Endodermal cell (in vitro differentiated cells): ENCODE measurements around the gene ZSCAN10. TPM values are rescaled to one million over a fixed set of nuclear protein-coding genes. Genes with fewer than 3 reads are reported as not detected.
"Not testable (repeated sequence)": the region's sequence is repeated elsewhere in the genome, so short reads cannot be mapped to it uniquely, and the experiment has no call there.

Experiments used
- DNase-seq: peaks from one replicate; pipeline ENCODE4 v3.0.0-alpha.2; 2017
- H3K27ac ChIP-seq: 2 replicates; pipeline ENCODE4 v1.5.1; 2013; ENCODE audit warnings: mild to moderate bottlenecking, low read depth, low read length, moderate library complexity
- H3K27me3 ChIP-seq: 2 replicates; pipeline ENCODE4 v1.6.1; 2013; ENCODE audit warnings: mild to moderate bottlenecking, low read length, moderate library complexity; ENCODE audit not compliant: insufficient read depth, control insufficient read depth, poor library complexity, severe bottlenecking
- H3K36me3 ChIP-seq: 2 replicates; pipeline ENCODE4 v1.7.0; 2013; ENCODE audit warnings: mild to moderate bottlenecking, low read length, moderate library complexity; ENCODE audit not compliant: control insufficient read depth, insufficient read depth
- H3K4me1 ChIP-seq: one replicate; pipeline ENCODE4 v1.7.0; 2013; ENCODE audit warnings: low read length; ENCODE audit not compliant: control insufficient read depth, insufficient read depth
- H3K4me3 ChIP-seq: 2 replicates; pipeline ENCODE4 v1.5.1; 2013; ENCODE audit warnings: mild to moderate bottlenecking, low read length, moderate library complexity
- H3K9ac ChIP-seq: 2 replicates; pipeline ENCODE4 v1.6.1; 2013; ENCODE audit warnings: mild to moderate bottlenecking, low read length, moderate library complexity; ENCODE audit not compliant: poor library complexity, severe bottlenecking; ENCODE audit errors: extremely low read depth
- H3K9me3 ChIP-seq: 2 replicates; pipeline ENCODE4 v1.6.1; 2013; ENCODE audit warnings: mild to moderate bottlenecking, low read length, moderate library complexity; ENCODE audit not compliant: control insufficient read depth
- H3K27ac Mint-ChIP-seq: 2 replicates; pipeline ENCODE4 v1.8.0; 2020; ENCODE audit warnings: mixed read lengths
- H3K27me3 Mint-ChIP-seq: 2 replicates; pipeline ENCODE4 v1.8.0; 2021; ENCODE audit warnings: mild to moderate bottlenecking, mixed read lengths; ENCODE audit not compliant: insufficient read depth
- H3K36me3 Mint-ChIP-seq: 2 replicates; pipeline ENCODE4 v1.8.0; 2020; ENCODE audit warnings: low read depth, mixed read lengths
- H3K4me1 Mint-ChIP-seq: 2 replicates; pipeline ENCODE4 v1.8.0; 2020; ENCODE audit warnings: mixed read lengths
- H3K4me3 Mint-ChIP-seq: 2 replicates; pipeline ENCODE4 v1.8.0; 2020; ENCODE audit warnings: mild to moderate bottlenecking, moderate library complexity, mixed read lengths
- H3K9me3 Mint-ChIP-seq: 2 replicates; pipeline ENCODE4 v1.8.0; 2020; ENCODE audit warnings: mild to moderate bottlenecking, mixed read lengths
- WGBS, 2 experiments: methylation state at CpG; one replicate each; pipeline versions ENCODE4 v1.1.5 to v1.1.7; 2013; ENCODE audit warnings: missing lambda C conversion rate in 2 of 2, mixed read lengths in 1 of 2; ENCODE audit not compliant: insufficient coverage in 1 of 2, insufficient read length in 1 of 2; 5-methylcytosine and 5-hydroxymethylcytosine counted together
- total RNA-seq, 2 donors: library from RNA; stranded (reverse); fragmentation: NEBNext Ultra II Directional in 1 of 2; extraction: Animal tissue kit (Norgen Biotek cat#: 25700) in 1 of 2; gene quantifications; 2 replicates in 1 of 2; 3 replicates in 1 of 2; pipeline ENCODE4 v1.2.1, GENCODE V29; 2021
- TF ChIP-seq, protein P1 (sequence below): fragments of 200-600 bp; sonication (generic); conservative IDR thresholded peaks from 2 replicates; pipeline ENCODE4 v1.5.0; 2021; ENCODE audit warnings: antibody characterized with exemption, mild to moderate bottlenecking

ZSCAN10 gene
- total RNA-seq, 2 donors from 2014 or later, result 36.6 to 70.0 TPM

DNA sequence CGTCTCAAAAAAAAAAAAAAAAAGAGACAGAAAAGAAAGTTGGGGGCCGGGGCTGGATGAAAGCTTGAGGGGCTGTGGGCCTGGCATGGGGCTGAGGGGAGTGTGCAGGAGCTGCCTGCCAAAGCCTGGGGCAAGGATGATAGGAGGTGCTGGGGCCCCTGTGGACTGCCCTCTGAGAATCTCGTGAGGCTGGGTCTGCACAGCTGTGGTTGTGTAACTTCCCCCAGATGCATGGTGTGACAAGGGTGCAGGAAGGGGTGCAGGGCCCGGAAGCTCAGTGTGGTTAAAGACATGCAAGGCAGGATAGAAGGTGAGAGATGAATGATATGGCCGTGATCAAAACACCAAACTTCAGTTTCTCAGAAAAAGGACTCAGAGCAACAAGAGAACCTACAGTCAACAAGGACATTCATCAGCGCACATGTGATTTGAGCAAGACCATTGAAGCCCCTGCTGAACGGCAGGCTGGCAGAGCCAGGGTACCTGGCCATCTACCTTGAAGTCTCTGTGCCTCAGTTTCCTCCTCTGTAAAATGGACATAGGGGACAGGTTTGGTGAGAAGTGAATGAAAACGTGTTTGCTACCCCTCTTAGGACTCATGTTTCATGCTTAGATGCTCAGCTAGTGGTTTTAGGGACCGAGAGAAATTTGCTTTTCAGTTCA is 24.1 kb downstream of the ZSCAN10 start:
- Histone ChIP-seq H3K9me3 (no peaks in the 10 kb centered on the region), H3K9ac (no peak overlapping the region), H3K27me3 (no peaks in the 10 kb centered on the region), H3K4me1 (no peaks in the 10 kb centered on the region), H3K36me3 (no peaks in the 10 kb centered on the region), H3K4me3 (no peak overlapping the region), H3K27ac (no peak overlapping the region)
- no peak for DNase-seq
- WGBS, 2 experiments, result 78 to 85% methylated on average over 5 to 9 of the region's 9 CpGs
- Mint-ChIP-seq H3K27me3 (no peaks in the 10 kb centered on the region), H3K4me3 (no peak overlapping the region), H3K4me1 (peaks cover 14% of the 10 kb centered on the region), H3K27ac (no peak overlapping the region), H3K9me3 (no peaks in the 10 kb centered on the region), H3K36me3 (no peaks in the 10 kb centered on the region)
- TF ChIP-seq, protein P1, sequence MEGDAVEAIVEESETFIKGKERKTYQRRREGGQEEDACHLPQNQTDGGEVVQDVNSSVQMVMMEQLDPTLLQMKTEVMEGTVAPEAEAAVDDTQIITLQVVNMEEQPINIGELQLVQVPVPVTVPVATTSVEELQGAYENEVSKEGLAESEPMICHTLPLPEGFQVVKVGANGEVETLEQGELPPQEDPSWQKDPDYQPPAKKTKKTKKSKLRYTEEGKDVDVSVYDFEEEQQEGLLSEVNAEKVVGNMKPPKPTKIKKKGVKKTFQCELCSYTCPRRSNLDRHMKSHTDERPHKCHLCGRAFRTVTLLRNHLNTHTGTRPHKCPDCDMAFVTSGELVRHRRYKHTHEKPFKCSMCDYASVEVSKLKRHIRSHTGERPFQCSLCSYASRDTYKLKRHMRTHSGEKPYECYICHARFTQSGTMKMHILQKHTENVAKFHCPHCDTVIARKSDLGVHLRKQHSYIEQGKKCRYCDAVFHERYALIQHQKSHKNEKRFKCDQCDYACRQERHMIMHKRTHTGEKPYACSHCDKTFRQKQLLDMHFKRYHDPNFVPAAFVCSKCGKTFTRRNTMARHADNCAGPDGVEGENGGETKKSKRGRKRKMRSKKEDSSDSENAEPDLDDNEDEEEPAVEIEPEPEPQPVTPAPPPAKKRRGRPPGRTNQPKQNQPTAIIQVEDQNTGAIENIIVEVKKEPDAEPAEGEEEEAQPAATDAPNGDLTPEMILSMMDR, result no peak

DNA sequence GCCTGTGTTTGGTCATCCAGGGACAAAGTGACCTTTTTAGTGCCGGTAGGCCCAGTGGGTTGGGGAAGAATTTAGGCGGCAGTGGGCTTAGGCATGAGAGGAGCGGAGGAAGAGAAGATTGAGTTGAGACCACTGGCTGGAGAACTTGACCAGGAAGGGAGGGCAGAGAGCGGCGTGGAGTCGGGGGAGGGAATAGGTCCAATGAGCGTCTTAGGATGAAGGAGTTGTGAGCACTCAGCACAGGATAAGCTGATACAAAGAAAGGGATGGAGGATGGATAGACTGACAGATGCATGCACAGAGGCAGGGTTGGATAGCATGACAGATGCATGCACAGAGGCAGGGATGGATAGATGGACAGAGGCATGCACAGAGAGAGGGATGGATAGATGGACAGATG is 25.6 kb downstream of the ZSCAN10 start:
- Histone ChIP-seq H3K4me3 (no peak overlapping the region), H3K9ac (no peak overlapping the region), H3K27me3 (no peaks in the 10 kb centered on the region), H3K36me3 (no peaks in the 10 kb centered on the region), H3K9me3 (no peaks in the 10 kb centered on the region), H3K4me1 (no peaks in the 10 kb centered on the region), H3K27ac (no peak overlapping the region)
- TF ChIP-seq, protein P1, result no peak
- no peak for DNase-seq
- H3K36me3 Mint-ChIP-seq, result no peaks in the 10 kb centered on the region
- H3K9me3 Mint-ChIP-seq, result no peaks in the 10 kb centered on the region
- no peak overlapping the region for H3K27ac Mint-ChIP-seq
- H3K4me3 Mint-ChIP-seq, result no peak overlapping the region
- H3K4me1 Mint-ChIP-seq, result peaks cover 9% of the 10 kb centered on the region
- WGBS, 2 experiments, result 91 to 97% methylated on average over 7 of the region's 7 CpGs
- no peaks in the 10 kb centered on the region for H3K27me3 Mint-ChIP-seq

DNA sequence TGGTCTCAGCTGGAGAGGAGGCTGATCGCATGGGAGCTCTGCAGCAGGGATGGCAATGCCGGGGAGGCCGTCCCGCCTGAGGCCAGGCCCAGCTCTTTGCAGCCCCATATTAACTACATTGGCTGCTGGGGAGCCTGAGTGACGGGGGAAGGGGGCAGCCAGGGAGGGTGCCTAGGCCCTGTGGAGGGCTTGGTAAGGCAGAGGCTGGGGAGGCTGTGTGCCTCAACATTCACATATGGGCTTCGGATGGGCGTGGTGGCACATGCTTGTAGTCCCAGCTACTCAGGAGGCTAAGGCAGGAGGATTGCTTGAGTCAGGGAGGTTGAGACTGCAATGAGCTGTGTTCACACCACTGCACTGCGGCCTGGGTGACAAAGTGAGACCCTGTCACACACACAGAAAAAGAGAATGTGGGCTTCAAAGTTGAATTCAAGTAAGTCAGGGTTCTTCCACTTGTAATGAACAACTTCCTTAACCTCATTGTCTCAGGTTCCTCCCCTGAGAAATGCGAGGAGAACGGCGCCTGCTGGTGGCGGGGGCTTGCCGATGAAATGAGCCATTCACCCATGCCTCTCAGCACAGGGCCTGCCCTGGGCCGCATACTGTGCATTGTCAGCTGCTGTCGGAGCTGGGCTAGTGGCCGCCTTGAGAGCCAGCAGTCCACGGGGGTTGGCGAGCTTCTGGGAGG is 26.4 kb downstream of the ZSCAN10 start:
- not testable (repeated sequence) for H3K27me3 ChIP-seq, H3K9me3 Mint-ChIP-seq, H3K9me3 ChIP-seq, H3K9ac ChIP-seq, H3K27ac ChIP-seq, H3K4me3 ChIP-seq, H3K4me1 ChIP-seq, H3K36me3 ChIP-seq, H3K36me3 Mint-ChIP-seq, H3K27ac Mint-ChIP-seq, H3K4me1 Mint-ChIP-seq, H3K4me3 Mint-ChIP-seq, H3K27me3 Mint-ChIP-seq
- peak; percentile 72 for DNase-seq
- TF ChIP-seq, protein P1, result peak; percentile 44
- WGBS, 2 experiments, result 67 to 70% methylated on average over 1 to 6 of the region's 18 CpGs

DNA sequence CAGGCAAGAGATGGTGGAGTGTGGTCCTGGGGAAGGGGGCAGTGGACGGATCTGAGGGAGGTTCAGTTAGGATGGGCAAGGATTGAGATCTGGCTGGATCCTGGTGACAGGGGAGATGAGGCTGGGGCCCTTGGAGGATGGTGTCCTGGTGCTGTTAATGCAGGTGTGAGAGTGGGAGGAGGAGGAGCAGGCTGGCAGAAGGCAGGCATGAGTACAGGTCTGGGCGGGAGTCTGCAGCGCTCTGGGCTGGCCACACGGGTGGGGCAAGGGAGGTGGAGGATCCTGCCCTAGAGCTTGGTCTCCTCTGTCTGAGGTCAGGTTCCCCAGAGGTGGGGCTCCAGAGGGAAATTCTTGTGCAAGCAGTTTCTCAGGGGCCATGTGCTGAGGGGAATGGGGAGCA is 26.9 kb downstream of the ZSCAN10 start:
- not testable (repeated sequence) for H3K36me3 ChIP-seq, H3K27me3 ChIP-seq, H3K4me1 Mint-ChIP-seq, H3K27ac ChIP-seq, H3K27ac Mint-ChIP-seq, H3K4me3 ChIP-seq, DNase-seq, H3K9ac ChIP-seq, H3K36me3 Mint-ChIP-seq, H3K4me1 ChIP-seq, H3K9me3 Mint-ChIP-seq, H3K9me3 ChIP-seq, H3K4me3 Mint-ChIP-seq, H3K27me3 Mint-ChIP-seq
- 70 to 86% methylated on average over 2 to 3 of the region's 4 CpGs for WGBS, 2 experiments
